ENCODE measurements around the gene DOCK3. TPM values are rescaled to one million over a fixed set of nuclear protein-coding genes. Genes with fewer than 3 reads are reported as not detected.
A peak's percentile ranks its signal among the peaks of the same experiment; 100 is the strongest.

The DOCK3 gene
- total and polyA plus RNA-seq, 3 donors from 2014 or later = 8.4 to 11.7 (median 11.2) TPM

DNA sequence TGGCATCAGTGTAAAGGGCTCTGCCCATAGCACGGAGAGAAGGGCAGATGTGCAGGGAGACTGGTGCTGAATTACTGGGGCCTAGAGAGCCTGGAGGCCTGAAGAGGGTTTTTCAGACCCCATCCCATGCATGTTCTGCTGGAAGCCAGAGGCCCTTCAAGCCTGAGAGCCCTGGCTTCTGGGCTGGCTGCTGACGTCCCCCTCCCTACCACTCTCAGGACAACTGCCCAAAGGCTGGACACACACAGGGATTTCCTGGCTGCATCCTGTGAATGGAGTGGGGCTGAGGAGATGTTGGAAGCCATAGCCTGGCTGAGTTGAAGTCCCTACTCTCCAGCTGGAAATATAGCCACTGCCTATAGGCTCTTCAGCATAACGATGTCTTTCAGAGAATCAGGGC, 16.9 kb upstream of the DOCK3 start:
- Histone ChIP-seq H3K4me1 (no peaks in the 10 kb centered on the region), H3K27me3 (no peaks in the 10 kb centered on the region), H3K36me3 (ENCODE audit: low read depth, missing control alignments) (no peaks in the 10 kb centered on the region), H3K27ac (no peak overlapping the region), H3K9me3 (no peaks in the 10 kb centered on the region), H3K4me3 (no peak overlapping the region)
- intact Hi-C loops (cut with DNase I; ENCODE audit: low total_unique reads) = no loop called here
- no peak for DNase-seq
- WGBS, 2 donors = 96 to 100% methylated on average over 2 to 3 of the region's 3 CpGs
- no peak for TF ChIP-seq POLR2A (IDR thresholded peaks at IDR 0.05)
- TF ChIP-seq, protein P1, sequence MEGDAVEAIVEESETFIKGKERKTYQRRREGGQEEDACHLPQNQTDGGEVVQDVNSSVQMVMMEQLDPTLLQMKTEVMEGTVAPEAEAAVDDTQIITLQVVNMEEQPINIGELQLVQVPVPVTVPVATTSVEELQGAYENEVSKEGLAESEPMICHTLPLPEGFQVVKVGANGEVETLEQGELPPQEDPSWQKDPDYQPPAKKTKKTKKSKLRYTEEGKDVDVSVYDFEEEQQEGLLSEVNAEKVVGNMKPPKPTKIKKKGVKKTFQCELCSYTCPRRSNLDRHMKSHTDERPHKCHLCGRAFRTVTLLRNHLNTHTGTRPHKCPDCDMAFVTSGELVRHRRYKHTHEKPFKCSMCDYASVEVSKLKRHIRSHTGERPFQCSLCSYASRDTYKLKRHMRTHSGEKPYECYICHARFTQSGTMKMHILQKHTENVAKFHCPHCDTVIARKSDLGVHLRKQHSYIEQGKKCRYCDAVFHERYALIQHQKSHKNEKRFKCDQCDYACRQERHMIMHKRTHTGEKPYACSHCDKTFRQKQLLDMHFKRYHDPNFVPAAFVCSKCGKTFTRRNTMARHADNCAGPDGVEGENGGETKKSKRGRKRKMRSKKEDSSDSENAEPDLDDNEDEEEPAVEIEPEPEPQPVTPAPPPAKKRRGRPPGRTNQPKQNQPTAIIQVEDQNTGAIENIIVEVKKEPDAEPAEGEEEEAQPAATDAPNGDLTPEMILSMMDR (IDR thresholded peaks at IDR 0.05) = no peak

DNA sequence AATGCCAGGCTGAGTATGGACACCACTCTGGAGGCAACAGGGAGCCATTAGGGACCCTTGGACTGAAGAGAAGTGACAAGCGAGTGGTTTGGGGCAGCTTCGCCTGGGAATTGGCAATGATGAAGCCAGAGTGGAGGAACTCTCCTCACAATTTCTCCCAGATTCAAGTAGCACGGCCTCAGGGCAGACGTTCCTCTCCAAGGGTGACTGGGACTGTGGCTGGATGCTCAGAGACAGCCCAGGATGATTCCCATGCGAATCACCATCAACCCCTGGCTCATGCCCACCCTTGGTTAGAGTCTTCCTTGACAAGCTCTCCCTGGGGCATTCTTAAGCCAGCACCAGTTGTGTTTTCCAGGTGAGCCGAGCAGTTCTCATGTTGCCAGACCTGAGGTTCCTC, 16.3 kb upstream of the DOCK3 start:
- no peaks in the 10 kb centered on the region for H3K36me3 ChIP-seq (ENCODE audit: low read depth, missing control alignments)
- DNase-seq = no peak
- TF ChIP-seq, protein P1 (IDR thresholded peaks at IDR 0.05) = no peak
- no peak for TF ChIP-seq POLR2A (IDR thresholded peaks at IDR 0.05)
- intact Hi-C loops (cut with DNase I; ENCODE audit: low total_unique reads) = no loop called here
- 93 to 94% methylated on average over 4 to 6 of the region's 6 CpGs for WGBS, 2 donors
- H3K4me1 ChIP-seq = no peaks in the 10 kb centered on the region
- no peak overlapping the region for H3K4me3 ChIP-seq
- H3K27me3 ChIP-seq = no peaks in the 10 kb centered on the region
- no peaks in the 10 kb centered on the region for H3K9me3 ChIP-seq
- H3K27ac ChIP-seq = no peak overlapping the region

DNA sequence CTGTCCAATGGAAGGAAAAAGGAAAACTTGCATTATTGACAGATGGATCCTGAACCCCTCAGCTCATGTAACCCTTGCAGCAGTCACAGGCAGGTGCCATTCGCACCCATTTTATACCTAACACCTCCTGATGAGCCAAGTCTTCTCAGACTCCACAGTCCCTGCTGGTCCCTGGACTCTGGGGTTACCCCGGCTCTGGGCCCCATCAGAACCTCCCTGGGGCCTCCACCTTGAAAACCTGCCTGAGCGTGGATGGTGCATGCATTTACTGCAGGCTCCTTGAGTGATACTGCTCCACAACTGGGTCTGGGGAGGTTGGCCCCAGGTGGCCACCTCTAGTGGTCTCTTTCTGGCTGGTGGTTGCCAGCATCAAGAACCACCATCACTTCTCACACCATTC, 15.9 kb upstream of the DOCK3 start:
- Histone ChIP-seq H3K4me1 (no peaks in the 10 kb centered on the region), H3K36me3 (ENCODE audit: low read depth, missing control alignments) (no peaks in the 10 kb centered on the region), H3K9me3 (no peaks in the 10 kb centered on the region), H3K27ac (no peak overlapping the region), H3K27me3 (no peaks in the 10 kb centered on the region), H3K4me3 (no peak overlapping the region)
- intact Hi-C loops (cut with DNase I; ENCODE audit: low total_unique reads) = no loop called here
- DNase-seq = no peak
- TF ChIP-seq POLR2A (IDR thresholded peaks at IDR 0.05) = no peak
- WGBS, 2 donors = 87 to 96% methylated on average over 3 of the region's 3 CpGs

DNA sequence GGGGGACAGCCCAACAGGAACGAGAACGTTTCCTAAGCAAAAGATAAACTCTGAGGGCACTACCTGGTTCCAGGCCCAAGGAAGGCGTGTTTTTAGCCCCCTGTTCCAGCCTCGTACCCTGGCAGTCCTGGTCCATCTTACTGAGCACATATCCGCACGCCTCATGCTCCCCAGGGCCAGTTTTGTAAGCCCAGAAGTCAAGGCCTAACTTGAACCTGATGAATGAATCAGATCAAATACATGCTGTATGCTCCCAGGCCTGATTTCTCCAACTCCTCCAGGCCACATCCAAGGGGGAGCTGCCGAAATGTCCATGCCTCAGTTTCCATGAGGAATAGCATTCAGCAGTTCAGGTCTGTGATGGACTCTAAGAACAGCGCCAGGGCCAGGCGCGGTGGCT, 14.3 kb upstream of the DOCK3 start:
- Histone ChIP-seq H3K4me3 (no peak overlapping the region), H3K9me3 (no peaks in the 10 kb centered on the region), H3K27ac (no peak overlapping the region), H3K36me3 (ENCODE audit: low read depth, missing control alignments) (no peaks in the 10 kb centered on the region), H3K27me3 (no peaks in the 10 kb centered on the region), H3K4me1 (no peaks in the 10 kb centered on the region)
- TF ChIP-seq POLR2A (IDR thresholded peaks at IDR 0.05) = no peak
- TF ChIP-seq, protein P1 (IDR thresholded peaks at IDR 0.05) = no peak
- peak; percentile 8 for DNase-seq
- WGBS, 2 donors = 85 to 95% methylated on average over 7 to 10 of the region's 10 CpGs
- intact Hi-C loops (cut with DNase I; ENCODE audit: low total_unique reads) = no loop called here

DNA sequence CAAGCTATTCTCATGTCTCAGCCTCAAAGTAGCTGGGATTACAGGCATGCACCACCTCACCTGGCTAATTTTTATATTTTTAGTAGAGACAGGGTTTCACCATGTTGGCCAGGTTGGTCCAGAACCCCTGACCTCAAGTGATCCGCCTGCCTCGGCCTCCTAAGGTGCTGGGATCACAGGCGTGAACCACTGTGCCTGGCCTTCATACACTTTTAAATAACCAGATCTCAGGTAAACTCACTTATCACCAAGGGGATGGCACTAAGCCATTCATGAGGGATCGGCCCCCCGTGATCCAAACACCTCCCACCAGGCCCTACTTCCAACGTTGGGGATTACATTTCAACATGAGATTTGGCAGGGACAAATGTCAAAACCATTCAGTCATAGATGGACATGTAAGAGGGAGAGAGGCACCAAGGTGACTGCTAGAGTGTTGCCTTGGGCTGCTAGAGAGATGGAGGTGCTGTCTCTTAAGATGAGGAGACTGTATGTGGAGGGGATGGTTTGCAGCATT, 13.3 kb upstream of the DOCK3 start:
- Histone ChIP-seq H3K4me3 (no peak overlapping the region), H3K27ac (no peak overlapping the region)
- DNase-seq = no peak

More for the DNA sequence above, 13.3 kb upstream of the DOCK3 start:
- intact Hi-C loops (cut with DNase I; ENCODE audit: low total_unique reads) = no loop called here
- Histone ChIP-seq H3K9me3 (no peaks in the 10 kb centered on the region), H3K27me3 (no peaks in the 10 kb centered on the region), H3K36me3 (ENCODE audit: low read depth, missing control alignments) (no peaks in the 10 kb centered on the region), H3K4me1 (no peaks in the 10 kb centered on the region)
- TF ChIP-seq, protein P1 (IDR thresholded peaks at IDR 0.05) = no peak
- no peak for TF ChIP-seq POLR2A (IDR thresholded peaks at IDR 0.05)
- WGBS, 2 donors = 88 to 90% methylated on average over 6 of the region's 6 CpGs
